HG02610 (cell line): ENCODE data around the gene BMP4.
"Not testable (repeated sequence)": the region's sequence is repeated elsewhere in the genome, so short reads cannot be mapped to it uniquely, and the experiment has no call there.

Source experiments
- ATAC-seq: cut with Tn5 transposase; IDR thresholded peaks from one replicate; pipeline ENCODE4 v1.9.1; 2021; ENCODE audit warnings: mild to moderate bottlenecking, moderate library complexity; ENCODE audit not compliant: unreplicated experiment

The BMP4 gene

DNA sequence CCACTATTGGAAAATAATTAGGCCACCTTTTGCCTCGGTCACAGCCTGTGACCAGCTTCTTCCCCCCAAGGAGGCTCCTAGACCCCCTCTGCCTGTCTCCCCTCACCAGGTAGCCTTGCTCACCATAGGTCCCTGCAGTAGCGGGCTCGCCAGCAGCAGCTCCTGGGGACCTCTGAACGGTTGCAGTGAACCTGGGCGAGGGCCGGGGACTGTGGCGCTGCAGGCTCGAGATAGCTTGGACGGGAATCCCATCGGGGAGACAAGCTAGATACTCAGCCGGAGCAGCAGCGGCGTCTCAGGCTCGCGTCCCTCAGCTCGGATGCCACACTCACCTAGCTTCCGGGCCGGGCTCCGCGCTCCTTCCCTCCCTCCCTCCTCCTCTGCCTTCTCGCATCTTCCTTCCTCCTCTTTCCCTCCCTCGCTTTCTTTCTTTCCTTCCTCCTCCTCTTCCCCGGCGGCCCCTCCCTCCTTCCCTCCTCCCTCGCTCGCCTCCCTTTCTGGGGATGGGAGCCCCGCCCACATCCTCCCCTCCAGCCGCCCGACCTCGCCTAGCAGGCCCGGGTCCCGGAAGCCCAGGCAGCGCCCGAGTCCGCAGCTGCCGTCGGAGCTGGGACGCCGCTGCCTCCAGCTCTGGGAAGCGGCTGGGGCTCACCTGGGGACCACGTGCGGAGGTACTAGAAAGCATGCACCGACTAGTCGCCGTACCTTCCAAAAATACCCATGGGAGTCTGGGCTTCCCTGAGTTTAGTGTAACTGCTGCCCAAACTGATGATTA lies at the start of gene BMP4:
BMP4 (minus strand) TSS at position 399 of the 775 bp plus-strand sequence. CDS start 4,603 bp downstream, outside the sequence.
- no peak for ATAC-seq

DNA sequence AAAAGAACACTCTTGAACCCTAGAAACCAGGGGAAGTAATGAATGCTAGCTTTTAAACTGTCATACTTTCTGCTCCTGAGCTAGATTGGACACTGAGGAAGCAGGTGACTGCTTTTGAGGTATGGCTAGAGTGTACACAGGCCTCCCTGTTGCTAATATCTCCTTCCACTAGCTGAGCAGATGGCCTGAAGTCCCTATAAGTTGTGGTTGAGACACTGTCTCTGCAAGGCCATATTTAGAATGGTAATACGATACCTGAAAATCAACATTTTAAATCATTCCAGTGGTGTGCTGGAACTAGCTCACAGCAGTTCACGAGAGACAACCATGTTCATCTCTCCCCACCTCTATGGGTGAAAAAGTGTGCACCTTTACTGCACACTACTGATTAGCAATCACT lies 46.4 kb upstream of the BMP4 start:
- no peak for ATAC-seq

DNA sequence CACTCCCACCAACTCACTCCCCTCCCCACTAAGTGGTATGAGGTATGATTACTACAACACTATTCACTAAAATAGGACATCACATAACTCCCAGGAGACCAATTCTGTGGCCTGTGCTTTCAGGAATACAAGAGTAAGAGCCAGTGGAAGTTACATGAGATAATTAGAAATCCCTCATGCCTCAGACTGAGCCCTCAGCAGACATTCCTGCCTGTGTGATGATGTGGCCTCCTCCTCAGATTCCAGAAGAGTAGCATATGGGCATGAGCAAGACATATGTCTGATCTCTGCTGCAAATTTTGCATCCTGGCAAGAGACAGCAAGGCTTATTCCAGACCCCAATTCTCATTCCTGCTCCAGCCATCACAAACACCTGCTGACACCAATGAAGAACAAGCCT lies 46.0 kb upstream of the BMP4 start:
- ATAC-seq, result no peak

DNA sequence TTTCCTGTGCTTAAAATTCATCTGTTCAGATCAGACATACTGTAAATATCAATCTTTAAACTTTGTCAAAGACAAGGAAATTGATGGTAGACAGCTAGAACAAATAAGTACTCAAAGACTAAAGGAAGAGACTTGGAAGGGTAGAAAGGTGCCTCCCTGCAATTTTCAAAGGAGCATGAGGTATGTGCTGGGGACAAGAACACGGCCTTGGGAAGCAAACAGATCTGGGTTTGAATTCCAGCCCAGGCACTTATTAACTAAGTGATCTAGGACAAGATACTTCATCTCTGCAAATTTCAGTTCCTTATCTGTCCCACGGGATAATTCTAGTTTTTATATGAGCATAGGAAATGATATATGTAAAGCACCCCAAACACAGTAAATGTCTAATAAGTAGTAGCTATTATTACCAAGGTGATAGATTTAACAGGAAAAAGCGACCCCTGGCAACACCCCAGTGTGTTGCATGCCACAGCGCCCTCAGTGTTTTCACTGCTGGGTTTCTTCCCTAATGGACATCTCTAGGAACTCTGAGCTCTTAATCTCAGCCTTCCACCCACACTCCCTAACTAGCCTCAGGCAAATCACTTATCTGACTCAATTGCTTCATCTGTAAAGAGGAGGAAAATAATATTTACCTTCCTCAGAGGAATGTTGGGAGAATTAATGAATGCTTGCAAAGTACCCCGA lies 44.7 kb upstream of the BMP4 start:
- ATAC-seq, result no peak

DNA sequence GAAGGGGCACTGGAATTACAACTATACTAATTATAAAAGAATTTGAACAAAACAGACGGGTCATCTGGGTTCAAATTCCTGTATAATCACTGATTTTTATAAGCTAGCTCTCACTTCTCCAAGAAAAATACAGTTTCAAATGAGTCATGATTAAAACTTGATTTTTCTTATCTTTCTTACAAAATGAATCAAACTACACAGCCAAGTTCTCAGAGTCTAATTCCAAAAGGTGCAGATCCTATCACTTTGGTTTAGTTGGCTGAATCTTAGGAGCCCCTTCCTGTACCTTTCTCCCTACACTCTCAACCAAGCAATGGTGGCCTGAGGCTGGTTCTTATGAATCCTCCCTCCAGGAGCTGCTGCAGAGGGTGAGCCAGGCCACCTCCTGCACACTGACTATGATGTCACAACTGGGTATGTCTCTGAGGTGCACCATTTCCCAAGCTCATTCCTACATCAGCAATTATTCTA lies 43.8 kb upstream of the BMP4 start:
- no peak for ATAC-seq

DNA sequence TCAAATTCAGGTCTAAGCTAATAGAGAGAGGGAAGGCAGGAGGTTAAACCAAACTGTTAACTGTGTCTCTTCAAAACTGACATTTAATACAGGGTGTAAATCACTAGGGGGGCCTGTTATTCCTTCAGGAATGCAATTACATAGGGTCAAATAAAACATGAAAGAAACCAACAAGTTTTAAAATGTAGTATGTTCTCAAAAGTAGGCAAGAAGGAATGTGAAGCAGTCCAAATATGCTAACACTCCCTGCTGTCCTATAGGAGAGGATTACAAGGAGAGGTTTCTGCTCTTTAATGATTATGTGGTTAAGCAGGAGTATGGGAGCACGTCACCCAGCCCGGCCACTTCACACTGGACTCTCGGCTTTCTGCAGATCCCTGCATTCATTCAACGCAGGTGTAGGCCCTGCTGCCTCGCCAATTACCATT lies 42.5 kb upstream of the BMP4 start:
- ATAC-seq, result no peak

DNA sequence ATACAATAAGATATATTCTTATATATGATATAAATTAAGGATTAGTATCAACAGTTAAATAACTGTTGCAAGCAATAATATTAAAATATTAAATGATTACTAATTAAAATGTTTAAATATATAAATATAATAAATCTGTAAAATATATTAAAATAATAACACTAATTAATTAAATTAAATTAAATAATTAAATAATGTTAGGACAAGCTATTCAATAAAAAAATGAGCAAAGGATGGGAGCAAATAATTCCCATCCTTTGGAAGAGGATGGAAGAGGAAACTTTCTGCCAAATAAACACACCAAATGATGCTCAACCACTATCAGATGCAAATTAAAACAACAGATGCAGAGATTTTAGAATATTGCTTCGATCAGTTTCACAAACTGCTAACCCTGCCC lies 39.4 kb upstream of the BMP4 start:
- no peak for ATAC-seq

DNA sequence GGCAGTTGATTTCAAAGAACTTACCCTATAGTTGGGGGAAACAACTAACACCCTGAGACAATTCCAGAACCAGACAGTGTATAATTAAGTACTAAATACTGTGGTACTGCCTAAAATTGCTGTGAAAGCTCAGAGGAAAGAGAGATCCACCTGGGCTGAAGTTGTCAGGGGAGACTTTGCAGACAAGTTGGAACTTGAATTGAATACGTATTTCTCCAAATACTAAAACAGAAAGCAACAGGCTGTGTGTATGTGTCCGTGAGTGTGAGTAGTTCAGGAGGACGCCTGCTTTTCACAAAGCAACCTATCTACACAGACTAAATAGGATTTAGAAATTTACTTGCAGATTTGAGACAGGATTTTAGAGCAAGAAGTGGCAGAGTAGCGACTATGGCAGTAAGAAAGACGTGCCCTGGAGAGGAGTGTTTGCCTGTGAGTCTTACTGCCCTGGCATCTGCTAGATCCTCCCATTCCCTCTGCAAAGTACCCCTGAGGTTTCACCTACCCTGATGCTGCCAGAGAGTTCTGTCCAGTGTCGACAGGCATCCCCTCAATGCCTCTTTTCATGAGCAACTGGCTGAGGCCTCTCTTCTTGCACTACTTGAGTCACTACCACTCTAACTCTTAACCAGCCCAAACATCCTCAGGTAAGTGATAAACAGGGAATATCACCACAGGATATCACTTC lies 37.4 kb upstream of the BMP4 start:
- no peak for ATAC-seq

DNA sequence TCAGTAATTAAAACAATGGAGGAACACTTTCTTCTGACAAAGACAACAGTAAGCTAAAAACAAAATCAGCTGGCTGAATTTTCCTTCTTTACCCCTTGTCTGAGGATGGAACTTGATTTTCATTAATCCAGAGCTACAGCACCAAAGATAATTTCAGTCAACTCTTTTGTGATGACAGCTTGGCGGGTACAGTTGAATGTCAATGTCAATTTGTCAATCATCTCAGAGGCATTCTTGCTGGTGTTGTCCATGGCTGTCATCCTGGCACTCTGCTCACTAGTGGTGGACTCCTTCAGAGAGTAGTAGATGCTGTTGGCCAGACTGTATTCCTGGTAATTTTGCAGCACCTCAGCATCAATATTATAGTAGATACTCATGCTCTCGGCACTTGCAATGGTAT lies 34.4 kb upstream of the BMP4 start:
- no peak for ATAC-seq

DNA sequence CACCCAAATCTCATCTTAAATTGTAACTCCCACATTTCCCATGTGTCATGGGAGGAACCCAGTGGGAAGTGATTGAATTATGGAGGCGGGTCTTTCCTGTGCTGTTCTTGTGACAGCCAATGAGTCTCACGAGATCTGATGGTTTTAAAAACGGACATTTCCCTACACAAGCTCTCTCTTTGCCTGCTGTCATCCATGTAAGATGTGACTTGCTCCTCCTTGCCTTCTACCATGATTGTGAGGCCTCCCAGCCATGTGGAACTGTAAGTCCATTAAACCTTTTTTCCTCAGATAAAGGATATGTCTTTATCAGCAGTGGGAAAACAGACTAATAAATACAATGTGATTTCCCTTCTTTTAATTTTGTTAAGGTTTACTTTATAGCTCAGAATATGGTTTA lies 30.1 kb upstream of the BMP4 start:
- ATAC-seq, result not testable (repeated sequence)

DNA sequence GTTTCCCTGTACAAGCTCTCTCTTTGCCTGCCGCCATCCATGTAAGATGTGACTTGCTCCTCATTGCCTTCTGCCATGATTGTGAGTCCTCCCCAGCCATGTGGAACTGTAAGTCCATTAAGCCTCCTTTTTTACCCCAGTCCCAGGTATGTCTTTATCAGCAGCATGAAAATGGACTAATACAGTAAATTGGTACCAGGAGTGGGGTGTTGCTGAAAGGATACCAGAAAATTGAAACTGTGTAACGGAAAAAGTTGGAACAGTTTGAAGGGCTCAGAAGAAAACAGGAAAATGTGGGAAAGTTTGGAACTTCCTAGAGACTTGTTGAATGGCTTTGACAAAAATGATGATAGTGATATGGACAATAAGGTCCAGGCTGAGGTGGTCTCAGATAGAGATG lies 28.3 kb upstream of the BMP4 start:
- not testable (repeated sequence) for ATAC-seq

DNA sequence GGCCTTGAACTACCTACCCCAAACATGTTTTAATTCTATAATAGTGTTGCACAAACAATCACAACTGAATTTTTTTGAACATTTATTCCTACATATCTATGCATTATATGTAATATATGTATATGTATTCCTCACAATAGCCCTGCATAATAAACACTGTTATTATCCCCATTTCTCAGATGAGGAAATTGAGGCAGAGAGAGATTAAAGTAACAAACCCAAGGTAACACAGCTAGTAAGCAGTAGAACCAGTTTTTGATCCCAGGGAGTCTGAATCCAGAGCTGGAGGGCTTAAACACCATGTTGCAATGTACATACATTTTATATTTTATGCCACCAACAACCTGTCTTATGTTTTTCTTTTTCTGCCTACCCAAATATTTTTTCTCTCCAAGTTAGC lies 26.5 kb upstream of the BMP4 start:
- ATAC-seq, result no peak

DNA sequence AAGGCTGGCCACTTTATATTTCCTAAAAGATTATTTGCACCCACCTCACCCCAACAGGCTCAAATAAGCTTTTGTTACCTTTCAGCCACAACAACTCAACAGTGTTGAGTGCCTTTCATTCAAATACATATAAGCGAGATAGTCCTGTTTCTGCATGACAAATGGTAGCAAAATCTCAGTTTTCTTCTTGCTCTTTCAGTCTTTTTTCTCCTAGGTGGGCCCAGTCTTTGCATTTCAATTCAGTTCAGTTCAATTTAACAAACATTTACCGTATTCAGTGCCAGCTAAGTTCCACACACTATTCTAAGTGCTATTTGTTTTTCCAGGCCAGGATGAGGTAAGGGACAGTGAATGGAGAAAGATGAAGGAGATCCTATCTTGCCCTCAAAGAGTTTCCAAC lies 25.9 kb upstream of the BMP4 start:
- no peak for ATAC-seq

DNA sequence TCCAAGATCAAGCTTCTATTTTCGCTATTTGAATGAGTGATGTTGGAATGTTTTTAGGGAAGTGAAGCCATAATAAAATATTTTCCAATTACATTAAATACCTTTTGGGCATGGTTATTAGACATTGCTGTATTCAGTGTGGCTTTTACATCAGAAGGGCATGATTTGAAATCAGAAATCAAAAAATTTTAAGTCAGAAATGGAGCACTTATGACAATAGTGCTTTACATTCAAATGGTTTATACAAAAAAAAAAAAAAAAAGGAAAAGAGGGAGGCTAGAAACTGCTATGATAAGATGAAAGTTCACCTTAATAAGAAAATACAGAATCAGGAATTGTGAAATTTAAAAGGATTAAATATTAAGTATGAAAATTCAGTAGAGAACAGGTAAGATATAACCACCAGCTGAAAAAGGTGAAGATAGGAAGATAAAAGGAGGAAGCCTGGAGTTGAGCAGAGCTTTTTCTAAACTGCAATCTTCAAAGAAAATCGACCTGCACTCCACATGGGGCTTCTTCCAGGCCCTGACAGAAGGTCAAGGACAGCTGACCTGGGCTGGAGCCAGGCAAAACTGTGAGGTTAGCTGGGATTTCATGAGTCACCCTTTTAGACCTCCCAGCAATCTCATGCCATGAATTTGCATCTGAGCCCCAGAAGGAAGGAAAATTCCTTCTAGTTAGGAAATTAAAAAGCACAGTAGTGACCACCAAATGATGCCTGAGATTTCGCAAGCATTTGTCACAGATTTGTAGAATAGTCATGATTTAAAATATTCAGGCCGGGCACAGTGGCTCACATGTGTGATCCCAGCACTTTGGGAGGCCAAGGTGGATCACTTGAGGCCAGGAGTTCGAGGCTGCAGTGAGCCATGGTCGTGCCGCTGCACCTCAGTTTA lies 23.4 kb upstream of the BMP4 start:
- no peak for ATAC-seq

DNA sequence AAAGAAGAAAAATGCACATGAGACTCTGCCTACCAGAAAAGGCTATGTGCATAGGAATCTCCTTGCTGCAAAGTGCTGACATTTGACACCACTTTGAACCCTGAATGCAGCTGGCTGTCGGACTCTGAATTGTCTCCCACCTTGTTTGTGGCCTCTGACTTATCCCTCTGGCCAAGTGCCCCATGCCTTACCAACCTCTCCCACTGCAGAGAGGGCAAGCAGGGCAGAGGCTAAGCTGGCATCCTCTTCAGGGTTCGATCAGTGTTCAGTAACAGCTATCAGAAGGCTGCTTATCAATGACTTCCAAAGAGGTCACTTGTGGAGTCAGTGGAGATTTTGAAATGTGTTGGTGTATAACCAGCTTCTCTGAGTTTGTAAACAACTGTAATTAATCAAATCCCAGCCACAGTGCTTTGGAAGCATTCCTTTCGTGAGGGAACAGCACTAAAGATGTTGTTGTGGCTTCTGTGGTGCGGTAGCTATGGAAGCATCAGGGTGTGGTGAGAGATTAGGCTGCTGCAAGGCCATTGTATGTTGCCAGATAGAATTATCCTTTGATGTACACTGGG lies 22.6 kb upstream of the BMP4 start:
- no peak for ATAC-seq

DNA sequence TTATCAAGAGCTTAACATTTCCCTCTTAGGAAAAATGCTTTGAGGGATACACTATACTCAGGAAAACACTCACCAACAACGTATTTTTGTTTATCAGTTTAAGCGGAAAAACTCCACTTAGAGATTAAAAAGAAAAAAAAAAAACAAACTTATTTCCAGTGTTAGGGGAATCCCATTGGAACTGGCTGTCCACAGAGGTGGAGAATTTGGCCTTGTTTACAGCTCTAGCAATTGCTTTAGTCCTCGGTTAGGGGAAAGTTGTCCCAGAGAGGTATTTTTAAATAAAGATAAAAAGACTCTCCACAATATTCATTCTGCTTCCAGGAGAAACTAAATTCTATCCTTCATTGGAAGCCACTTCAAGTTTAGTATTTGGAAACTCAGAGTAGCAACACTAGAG lies 21.6 kb upstream of the BMP4 start:
- ATAC-seq, result no peak

DNA sequence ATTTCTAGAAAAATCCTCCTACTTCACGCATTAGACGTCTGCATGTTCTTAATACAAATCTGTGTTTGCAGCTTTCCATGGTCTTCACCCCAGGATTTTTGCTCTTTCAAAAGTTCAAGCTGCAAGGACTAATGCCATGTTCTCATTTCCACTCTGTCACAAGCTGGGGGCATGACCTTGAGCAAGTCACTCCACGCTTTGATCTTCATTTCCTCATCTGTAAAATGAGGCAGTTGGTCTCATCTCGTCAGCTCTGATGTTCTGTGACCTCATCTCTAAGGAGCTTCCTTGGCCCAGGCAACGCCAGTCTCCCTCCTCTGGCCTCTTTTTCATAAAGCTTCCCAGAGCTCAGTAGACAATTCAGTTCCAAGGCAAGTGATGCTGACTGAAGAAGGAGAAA lies 18.8 kb upstream of the BMP4 start:
- no peak for ATAC-seq

DNA sequence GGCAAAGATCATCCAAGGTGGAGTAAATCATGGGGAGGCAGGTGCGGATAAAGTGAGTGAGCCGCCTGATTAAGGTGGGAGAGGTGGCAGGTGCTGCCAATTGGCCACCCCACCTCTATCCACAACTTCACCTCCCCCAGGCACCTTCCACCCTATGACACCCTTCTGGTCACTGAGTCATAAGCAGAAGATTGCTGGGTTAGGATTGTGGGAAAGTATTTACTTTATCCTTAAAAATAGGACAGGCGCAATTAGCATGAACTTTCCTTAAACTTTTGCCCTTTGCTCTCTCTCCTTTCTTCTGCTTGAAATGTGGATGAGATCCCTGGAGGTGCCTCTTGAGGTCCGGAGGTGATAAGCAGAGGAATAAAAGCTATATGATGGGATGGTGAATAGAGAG lies 14.9 kb upstream of the BMP4 start:
- ATAC-seq, result no peak

DNA sequence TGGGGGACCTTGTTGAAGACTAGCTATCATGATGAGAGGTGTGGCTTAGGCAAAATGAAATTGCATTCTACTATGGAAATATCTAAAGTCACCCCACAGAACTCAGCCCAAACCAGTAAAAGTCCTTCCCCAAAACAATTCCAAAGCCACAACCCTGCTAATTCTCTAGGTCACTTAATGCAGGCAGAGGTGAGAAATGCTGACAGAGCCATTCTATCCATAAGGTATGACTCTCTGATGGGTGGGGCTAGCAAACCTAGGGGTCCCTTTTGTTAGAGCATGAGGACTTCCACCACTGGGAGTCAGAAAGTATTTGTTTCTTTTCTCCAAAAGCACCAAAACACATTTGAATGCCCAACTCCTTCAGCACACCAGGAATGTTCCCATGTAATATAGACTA lies 12.7 kb upstream of the BMP4 start:
- no peak for ATAC-seq

DNA sequence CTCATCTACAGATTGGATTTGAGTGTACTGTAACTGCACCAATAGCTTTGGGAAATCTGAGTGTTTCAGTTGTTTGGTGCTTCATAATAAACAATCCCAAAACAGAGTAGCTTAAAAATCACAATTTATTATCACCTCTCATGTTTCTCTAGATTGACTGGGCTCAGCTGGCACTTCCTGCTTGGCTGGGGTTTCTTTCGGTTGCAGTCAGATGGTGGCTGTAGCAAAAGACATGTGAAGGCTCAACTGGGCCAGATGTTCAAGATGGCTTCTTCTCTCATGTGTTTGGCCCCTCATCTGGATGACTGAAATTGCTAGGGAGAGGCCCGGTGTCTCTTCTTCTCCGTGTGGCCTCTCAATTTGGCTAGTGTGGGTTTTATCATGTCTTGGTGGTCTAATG lies 12.1 kb upstream of the BMP4 start:
- no peak for ATAC-seq

DNA sequence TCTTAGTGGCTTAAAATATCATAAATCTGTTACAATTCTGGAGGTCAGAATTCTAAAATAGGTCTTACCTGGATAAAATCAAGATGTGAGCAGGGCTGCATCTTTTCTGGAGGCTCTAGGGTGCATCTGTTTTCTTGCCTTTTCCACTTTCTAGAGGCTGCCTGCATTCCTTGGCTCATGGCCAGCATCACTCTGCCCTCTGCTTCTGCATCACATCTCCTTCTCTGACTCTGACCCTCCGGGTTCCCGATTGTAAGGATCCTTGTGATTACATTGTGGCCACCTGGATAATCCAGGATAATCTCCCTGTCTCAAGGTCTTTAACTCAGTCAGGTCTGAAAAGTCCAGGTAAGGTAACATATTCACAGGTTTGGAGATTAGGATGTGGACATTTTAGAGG lies 11.0 kb upstream of the BMP4 start:
- ATAC-seq, result no peak
